Measurements from ENCODE around the gene DOCK2. TPM values are rescaled to one million over a fixed set of nuclear protein-coding genes. Genes with fewer than 3 reads are reported as not detected.
A peak's percentile ranks its signal among the peaks of the same experiment; 100 is the strongest.

Gene DOCK2
- total RNA-seq, 3 donors from 2014 or later: 13.4 to 43.8 (median 19.8) TPM

- intact Hi-C loops (cut with DNase I; ENCODE audit: low total_unique reads): loop anchor here (5.0 kb wide), 1 partner anchor 868 kb away; no protein-coding TSS in a partner anchor
- Histone ChIP-seq H3K36me3 (no peaks in the 10 kb centered on the region), H3K27me3 (no peaks in the 10 kb centered on the region), H3K4me3 (no peak overlapping the region), H3K27ac (no peak overlapping the region), H3K4me1 (no peaks in the 10 kb centered on the region), H3K9me3 (no peaks in the 10 kb centered on the region)
- TF ChIP-seq POLR2A (IDR thresholded peaks at IDR 0.05): no peak
- no peak for TF ChIP-seq POLR2AphosphoS5 (IDR thresholded peaks at IDR 0.05)
- TF ChIP-seq, protein P1, sequence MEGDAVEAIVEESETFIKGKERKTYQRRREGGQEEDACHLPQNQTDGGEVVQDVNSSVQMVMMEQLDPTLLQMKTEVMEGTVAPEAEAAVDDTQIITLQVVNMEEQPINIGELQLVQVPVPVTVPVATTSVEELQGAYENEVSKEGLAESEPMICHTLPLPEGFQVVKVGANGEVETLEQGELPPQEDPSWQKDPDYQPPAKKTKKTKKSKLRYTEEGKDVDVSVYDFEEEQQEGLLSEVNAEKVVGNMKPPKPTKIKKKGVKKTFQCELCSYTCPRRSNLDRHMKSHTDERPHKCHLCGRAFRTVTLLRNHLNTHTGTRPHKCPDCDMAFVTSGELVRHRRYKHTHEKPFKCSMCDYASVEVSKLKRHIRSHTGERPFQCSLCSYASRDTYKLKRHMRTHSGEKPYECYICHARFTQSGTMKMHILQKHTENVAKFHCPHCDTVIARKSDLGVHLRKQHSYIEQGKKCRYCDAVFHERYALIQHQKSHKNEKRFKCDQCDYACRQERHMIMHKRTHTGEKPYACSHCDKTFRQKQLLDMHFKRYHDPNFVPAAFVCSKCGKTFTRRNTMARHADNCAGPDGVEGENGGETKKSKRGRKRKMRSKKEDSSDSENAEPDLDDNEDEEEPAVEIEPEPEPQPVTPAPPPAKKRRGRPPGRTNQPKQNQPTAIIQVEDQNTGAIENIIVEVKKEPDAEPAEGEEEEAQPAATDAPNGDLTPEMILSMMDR (IDR thresholded peaks at IDR 0.05): no peak
- DNase-seq (ENCODE audit: low spot score in 2 of 2): no peak
Measured at GRCh38 chr5:169889572-169889971, 252.5 kb downstream of the DOCK2 start.

GRCh38 chr5:169893010-169893409 is 255.9 kb downstream of the DOCK2 start:
- intact Hi-C loops (cut with DNase I; ENCODE audit: low total_unique reads): no loop called here
- H3K27ac ChIP-seq: no peak overlapping the region
- no peak overlapping the region for H3K4me3 ChIP-seq
- H3K27me3 ChIP-seq: no peaks in the 10 kb centered on the region
- TF ChIP-seq POLR2AphosphoS5 (IDR thresholded peaks at IDR 0.05): no peak
- no peaks in the 10 kb centered on the region for H3K9me3 ChIP-seq
- peaks cover 0 to 7% of the 10 kb centered on the region in 2 donors for H3K4me1 ChIP-seq
- no peaks in the 10 kb centered on the region for H3K36me3 ChIP-seq
- DNase-seq (ENCODE audit: low spot score in 2 of 2): no peak

DNA sequence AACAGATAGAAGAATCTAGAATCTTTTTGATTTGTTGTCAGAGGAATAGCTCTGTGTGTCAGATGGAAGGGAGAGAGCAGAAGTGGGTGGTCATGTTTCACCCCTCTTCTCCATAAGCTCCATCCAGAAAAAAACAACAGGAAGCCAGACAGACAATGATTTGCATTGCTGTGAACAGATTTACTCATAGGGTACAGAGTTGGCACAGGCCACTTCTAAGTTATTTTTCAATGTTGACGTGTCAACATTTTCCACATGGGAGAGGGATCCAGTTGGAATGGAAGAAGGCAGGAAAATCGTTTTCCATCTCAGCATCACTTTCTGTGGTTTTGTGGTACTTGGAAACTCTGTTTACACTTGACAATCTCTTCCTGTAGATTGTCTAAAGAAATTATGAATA is 256.5 kb downstream of the DOCK2 start:
- H3K27ac ChIP-seq: no peak overlapping the region
- TF ChIP-seq, protein P1 (IDR thresholded peaks at IDR 0.05): no peak
- TF ChIP-seq POLR2A (IDR thresholded peaks at IDR 0.05): no peak
- TF ChIP-seq POLR2AphosphoS5 (IDR thresholded peaks at IDR 0.05): no peak
- DNase-seq (ENCODE audit: low spot score in 2 of 2): no peak
- no peaks in the 10 kb centered on the region for H3K9me3 ChIP-seq
- intact Hi-C loops (cut with DNase I; ENCODE audit: low total_unique reads): no loop called here
- peaks cover 0 to 7% of the 10 kb centered on the region in 2 donors for H3K4me1 ChIP-seq
- H3K4me3 ChIP-seq: no peak overlapping the region
- no peaks in the 10 kb centered on the region for H3K27me3 ChIP-seq
- H3K36me3 ChIP-seq: no peaks in the 10 kb centered on the region

DNA sequence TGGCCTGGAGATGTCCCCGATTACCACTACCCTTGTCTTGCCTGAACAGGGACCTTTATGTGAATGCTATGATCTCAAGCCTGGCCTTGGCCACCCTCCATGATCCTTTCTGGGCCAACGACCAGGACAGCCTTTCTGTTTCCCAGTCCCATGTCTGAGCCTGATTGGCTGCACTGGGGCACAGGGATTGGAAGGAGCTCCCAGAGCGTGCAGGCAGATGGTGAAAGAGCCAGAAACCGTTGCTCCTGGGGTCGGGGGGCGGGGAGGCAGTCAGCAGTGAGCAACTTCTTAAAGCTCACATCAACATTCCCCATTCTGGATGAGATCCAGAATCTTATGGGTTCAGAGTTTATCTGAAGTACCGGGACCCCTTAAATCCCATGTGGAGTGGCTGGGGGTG is 258.9 kb downstream of the DOCK2 start:
- no peak for DNase-seq (ENCODE audit: low spot score in 2 of 2)
- no peak overlapping the region for H3K4me3 ChIP-seq
- peak overlapping the region in 1 of 2 donors; percentile 40 for H3K27ac ChIP-seq
- TF ChIP-seq POLR2A (IDR thresholded peaks at IDR 0.05) (no peak), POLR2AphosphoS5 (IDR thresholded peaks at IDR 0.05) (no peak)
- TF ChIP-seq, protein P1 (IDR thresholded peaks at IDR 0.05): no peak
- peaks cover 0 to 7% of the 10 kb centered on the region in 2 donors for H3K4me1 ChIP-seq
- H3K27me3 ChIP-seq: no peaks in the 10 kb centered on the region
- no peaks in the 10 kb centered on the region for H3K9me3 ChIP-seq
- intact Hi-C loops (cut with DNase I; ENCODE audit: low total_unique reads): no loop called here
- H3K36me3 ChIP-seq: no peaks in the 10 kb centered on the region

GRCh38 chr5:169897481-169897880 is 260.4 kb downstream of the DOCK2 start:
- no peaks in the 10 kb centered on the region for H3K9me3 ChIP-seq
- DNase-seq (ENCODE audit: low spot score in 2 of 2): no peak
- TF ChIP-seq, protein P1 (IDR thresholded peaks at IDR 0.05): no peak

GRCh38 chr5:169901896-169902295 is 264.8 kb downstream of the DOCK2 start:
- intact Hi-C loops (cut with DNase I; ENCODE audit: low total_unique reads): no loop called here

More at GRCh38 chr5:169897481-169897880, 260.4 kb downstream of the DOCK2 start:
- H3K4me3 ChIP-seq: no peak overlapping the region
- intact Hi-C loops (cut with DNase I; ENCODE audit: low total_unique reads): no loop called here
- H3K27ac ChIP-seq: no peak overlapping the region
- H3K36me3 ChIP-seq: no peaks in the 10 kb centered on the region
- peaks cover 0 to 7% of the 10 kb centered on the region in 2 donors for H3K4me1 ChIP-seq
- H3K27me3 ChIP-seq: no peaks in the 10 kb centered on the region

More at GRCh38 chr5:169901896-169902295, 264.8 kb downstream of the DOCK2 start:
- Histone ChIP-seq H3K27ac (no peak overlapping the region), H3K9me3 (no peaks in the 10 kb centered on the region), H3K36me3 (no peaks in the 10 kb centered on the region), H3K4me1 (peaks cover 0 to 3% of the 10 kb centered on the region in 2 donors), H3K27me3 (no peaks in the 10 kb centered on the region), H3K4me3 (no peak overlapping the region)
- no peak for TF ChIP-seq POLR2AphosphoS5 (IDR thresholded peaks at IDR 0.05)
- TF ChIP-seq, protein P1 (IDR thresholded peaks at IDR 0.05): no peak
- no peak for TF ChIP-seq POLR2A (IDR thresholded peaks at IDR 0.05)
- no peak for DNase-seq (ENCODE audit: low spot score in 2 of 2)
